OCI-LY3 (cell line): ENCODE measurements around the gene ATP6V1G3.

Experiments
- CTCF ChIP-seq: fragments of 200-600, 300-600 bp; sonication (generic); IDR thresholded peaks from 2 replicates; pipeline ENCODE4 v1.5.1; 2014; ENCODE audit warnings: antibody characterized with exemption, low read length, low read depth
- EZH2phosphoT487 ChIP-seq: fragments of 200-600 bp; shearing (Covaris generic); IDR thresholded peaks from 2 replicates; pipeline ENCODE4 v1.6.1; 2018; ENCODE audit warnings: antibody characterized with exemption, mixed run types, low read depth

GRCh38 chr1:198524556-198524955 lies 15.9 kb downstream of the ATP6V1G3 start:
- TF ChIP-seq CTCF, result no peak
- TF ChIP-seq EZH2phosphoT487, result no peak
